HG02943 (cell line): ENCODE data around the gene CLDN11.

ENCODE experiments used
- ATAC-seq: cut with Tn5 transposase; IDR thresholded peaks from one replicate; pipeline ENCODE4 v1.9.1; 2021; ENCODE audit warnings: mild to moderate bottlenecking, low read depth, moderate library complexity; ENCODE audit not compliant: unreplicated experiment

CLDN11 gene

DNA sequence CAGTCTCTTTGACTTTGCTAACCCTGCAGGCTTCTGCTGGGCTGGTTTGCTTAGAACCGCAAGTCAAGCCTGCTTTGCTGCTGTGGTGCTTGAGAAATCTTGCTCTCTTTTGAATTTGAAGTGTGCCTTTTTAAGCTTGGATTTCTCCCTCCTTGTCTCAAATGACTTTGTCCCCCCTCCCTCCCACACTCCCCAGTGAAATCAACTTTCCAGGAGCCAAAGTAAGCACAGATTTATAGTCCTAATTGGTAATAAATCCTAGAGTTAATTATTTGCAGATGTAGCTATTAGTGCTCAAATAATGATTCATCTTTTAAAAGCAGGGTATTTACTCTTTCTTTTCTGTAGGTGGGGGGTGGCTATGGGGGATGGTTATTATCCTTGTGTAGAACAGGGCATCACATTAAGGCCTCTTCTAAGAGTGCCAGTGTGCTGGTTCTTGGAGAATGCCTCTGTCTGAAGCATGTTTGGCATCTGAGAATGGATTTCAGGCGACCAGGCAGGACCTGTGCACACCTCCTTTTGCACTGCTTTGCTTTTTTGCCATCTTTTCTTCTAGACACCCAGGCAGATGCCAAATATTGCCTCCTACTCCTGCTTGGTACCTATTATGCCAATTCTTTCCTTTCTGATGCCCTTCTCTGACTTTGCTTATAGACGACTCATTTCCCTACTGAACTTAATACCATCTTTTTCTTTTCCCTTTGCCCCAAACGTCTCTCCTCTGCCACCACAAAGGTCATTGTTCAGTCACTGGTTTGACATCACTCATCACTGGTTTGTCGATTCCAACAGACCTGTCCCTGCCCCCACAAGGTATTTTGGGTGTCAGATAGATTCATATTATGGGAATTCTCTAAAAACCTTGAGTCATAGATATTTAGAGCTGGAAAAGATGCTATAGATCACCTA, 50.7 kb downstream of the CLDN11 start:
- no peak for ATAC-seq

DNA sequence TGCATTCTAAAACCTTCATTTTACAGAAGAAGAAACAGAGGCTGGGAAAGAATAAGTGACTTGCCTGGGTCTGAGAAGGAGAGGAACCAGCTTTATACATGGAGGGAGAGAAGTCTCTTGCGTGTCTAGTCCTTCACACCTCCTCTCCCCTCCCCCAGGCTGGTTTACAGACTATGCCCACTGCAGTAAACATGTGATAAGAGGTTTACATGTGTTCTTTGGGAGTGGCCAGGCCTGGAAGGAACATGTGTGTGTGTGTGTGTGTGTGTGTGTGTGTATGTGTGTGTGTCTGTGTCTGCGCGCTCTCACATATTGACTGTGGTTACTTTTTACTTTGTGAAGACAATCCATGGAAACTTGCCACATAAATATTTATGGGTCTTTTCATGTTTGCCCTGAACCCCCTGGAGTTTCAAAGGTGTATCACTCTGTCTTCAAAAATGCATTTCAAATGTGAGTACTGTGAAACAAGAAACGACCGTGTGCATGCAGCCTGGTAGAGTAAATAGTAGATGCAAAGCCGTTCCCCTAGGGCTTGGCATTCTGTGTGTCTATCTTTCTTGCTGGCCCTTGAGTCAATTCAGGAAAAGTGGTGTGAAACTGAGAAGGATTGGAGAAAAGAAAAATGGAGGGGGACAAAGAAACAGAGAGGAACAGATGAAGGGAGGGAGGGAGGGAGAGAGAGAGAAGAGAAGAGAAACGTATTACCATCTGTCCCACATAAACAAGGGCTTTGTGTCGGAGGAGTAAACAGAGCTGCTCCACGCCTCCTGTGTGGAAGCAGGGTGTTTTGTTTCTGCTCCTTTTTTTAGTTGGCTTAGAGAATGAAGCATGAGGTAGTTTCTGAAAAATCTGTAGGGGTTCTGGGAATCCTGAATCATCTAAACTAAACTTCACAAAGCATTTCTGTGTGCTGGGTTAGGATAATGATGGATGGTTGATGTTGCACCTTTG, 51.7 kb downstream of the CLDN11 start:
- no peak for ATAC-seq

DNA sequence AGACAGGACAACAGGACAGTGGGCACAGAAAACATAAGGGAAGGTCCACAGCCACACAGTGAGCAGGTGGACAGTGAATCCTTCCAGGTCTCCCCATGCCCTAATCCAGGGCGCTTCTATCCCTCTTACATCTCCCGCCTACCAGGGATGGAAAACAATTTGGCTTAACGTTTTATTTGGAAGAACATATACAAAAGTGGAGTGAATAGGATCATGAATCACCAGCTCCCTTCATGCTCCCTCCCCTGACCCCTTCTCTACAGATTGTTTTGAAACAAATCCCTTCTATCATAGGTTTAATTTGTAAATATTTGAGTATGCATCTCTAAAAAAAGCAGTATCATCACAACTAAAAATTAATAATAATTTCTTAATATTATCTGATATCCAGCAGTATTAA, 52.5 kb downstream of the CLDN11 start:
- no peak for ATAC-seq

DNA sequence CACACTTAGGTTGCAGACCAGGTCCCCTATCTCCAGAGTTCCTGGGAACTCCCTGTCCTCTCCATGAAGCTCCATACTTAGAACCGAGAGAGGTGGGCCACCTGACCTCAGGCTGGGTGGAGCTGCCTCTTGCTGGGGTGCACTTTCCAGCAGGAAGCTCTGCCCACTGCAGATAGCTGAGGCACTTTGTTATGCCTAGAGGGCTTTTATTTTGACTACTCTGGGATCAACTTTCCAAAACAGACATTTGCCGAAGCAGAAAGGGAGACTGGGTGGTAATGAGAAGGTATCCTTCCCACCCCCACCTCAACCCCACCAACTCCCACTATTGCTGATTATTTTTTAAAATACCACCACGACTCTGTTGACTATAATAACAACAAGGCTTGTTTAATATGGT, 54.7 kb downstream of the CLDN11 start:
- no peak for ATAC-seq

DNA sequence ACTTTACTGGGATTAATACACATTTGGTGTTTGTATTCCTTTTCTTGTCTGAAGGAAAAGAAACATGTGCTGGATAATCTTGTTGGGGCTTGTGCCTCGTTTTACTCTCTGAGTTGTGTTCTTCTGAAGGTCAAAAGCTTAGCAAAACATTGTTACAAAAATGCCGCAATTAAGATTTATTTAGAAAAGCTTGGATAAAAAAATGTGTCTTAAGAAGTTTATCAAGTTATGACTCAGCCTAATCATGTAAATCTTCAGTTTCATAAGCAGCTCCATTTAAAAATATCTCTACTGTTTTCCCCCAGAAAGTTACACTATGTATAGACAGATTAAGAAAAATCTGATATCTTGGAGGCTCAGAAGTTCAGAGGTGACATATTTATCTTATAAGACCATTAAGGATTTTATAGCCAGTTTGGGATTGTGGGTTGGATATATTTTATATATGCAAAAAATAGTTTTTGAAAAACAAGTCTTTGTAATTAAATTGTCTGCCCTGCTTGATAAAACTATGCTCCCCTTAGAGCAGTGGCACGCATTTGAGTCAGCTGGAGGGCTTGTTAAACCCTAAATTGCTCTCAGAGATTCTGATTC, 56.5 kb downstream of the CLDN11 start:
- ATAC-seq, result no peak

DNA sequence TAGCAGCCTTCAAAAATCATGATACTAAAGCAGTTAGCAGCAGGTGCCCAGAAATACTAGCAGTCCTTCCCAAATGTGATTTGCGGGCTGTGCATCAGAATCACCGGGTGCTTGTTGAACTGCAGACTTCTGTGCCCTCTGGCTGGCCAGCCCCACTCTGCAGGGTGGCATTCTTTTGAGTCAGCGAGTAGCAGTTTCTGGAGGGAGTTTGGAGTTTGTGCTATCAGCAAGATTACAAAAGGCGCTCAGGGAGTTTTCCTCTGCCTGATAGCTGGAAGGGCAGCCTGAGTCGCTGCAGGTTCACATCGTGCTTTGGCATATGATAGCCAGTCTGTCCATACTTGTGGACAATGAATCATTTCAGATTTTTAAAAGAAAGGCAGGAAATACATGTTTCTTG, 57.6 kb downstream of the CLDN11 start:
- no peak for ATAC-seq

DNA sequence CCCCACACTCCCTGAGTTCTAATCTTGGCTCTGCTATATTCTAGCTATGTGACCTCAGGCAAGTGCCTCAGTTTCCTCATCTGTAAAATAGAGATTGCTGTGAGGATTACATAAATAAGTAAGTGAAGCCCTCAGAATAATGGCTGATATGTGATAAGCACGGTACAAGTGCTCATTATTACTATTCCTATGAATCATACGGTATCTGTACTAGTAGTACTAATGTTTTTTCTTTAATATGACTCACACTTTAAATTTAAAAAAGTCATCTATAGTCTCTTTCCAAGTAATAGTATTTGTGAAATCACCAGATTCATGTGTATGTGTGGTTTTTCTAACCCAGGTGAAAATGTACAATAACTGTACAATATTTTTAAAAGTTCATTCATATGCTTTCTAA, 58.7 kb downstream of the CLDN11 start:
- ATAC-seq, result no peak

DNA sequence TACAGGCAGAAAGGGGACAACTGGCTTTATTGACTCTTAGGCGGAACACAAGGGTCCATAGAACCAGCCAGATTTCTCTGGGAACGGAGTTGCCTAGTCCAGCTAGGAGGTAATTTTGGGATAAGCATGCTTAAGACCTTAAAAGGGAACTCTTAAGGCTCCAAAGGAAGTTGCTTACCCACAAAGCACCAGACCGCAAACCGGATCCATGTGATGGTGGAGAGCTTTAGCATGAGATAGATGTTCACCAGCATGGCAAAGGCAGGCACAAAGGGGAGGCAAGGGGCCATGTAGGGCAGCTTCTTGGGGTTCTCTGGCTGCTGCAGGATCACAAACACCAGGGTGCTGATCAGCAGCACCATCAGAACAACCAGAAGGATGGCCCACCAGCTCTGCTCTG, 61.4 kb downstream of the CLDN11 start:
- ATAC-seq, result no peak

DNA sequence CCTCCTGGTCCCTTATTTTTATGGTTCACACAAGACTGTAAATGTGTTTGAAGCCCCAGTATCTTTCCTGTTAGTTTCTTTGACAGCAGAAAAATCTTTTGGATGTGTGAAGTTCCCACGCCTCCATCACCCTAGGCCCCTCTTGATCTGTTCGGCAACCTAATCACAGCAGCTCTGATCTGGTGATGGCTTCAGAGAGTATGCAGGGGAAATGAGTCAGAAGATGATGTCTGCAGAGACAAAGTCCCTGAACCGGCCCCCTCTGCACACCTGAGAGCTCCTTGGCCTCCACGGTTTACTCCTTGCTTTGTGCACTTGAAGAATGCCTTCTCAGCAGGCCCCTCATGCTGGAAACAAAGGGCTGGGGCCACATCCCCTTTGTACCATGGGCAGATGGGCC, 63.5 kb downstream of the CLDN11 start:
- no peak for ATAC-seq

DNA sequence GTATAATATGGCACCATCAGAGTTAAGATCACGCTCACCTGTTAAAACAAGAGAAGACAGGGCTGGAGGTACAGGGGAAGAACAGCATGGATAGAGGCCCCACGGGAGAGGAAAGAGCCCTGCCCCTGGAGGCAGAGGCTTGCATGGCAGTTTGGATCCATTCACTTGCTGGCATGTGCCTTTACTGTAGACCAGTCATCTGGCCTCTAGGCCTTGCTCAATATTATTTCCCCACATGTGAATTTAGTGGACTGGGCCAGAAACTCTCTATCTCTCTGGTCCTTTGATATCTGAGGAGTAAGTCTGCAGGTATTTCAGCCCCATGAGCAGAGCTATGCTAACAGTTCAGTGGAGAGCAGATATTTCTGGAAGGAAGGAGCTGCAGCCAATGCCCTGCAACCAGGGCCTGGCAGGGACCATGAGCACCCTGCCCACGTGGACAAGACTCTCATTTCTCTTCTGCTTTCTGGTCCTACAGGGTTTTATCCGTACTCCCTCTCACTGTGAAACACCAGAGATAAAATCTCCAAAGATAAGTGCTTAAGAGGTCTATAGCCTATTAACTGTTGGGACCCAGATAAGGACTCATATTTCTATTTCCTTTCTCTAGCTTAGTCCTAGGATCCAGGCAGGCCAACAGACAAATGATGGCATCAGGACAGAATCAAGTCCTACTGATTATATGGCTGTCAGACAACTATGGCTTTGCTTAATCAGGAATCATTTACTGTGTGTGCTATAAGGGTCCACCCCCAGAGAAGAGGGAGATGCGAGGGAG, 65.0 kb downstream of the CLDN11 start:
- ATAC-seq, result no peak
